NB4 (cell line): ENCODE results near the gene VSTM1.
A peak's percentile ranks its signal among the peaks of the same experiment; 100 is the strongest.

Experiments
- DNase-seq: peaks from one replicate; pipeline ENCODE4 v3.0.0; 2010; ENCODE audit warnings: low read depth
- H3K4me3 ChIP-seq: one replicate; pipeline ENCODE4 v1.5.1; 2011; ENCODE audit warnings: mild to moderate bottlenecking, low read depth, low read length, moderate library complexity
- MYC ChIP-seq: IDR thresholded peaks from 2 replicates; pipeline ENCODE4 v1.6.1; 2011; ENCODE audit warnings: low read depth, low read length
- POLR2A ChIP-seq: IDR thresholded peaks from 2 replicates; pipeline ENCODE4 v1.6.1; 2011; ENCODE audit warnings: mild to moderate bottlenecking; ENCODE audit not compliant: insufficient read length; ENCODE audit errors: extremely low read depth
- TF ChIP-seq, protein P1 (sequence below): IDR thresholded peaks from one replicate; pipeline ENCODE4 v1.5.1; 2012; ENCODE audit warnings: low read depth, low read length
- TF ChIP-seq, protein P2 (sequence below): IDR thresholded peaks from 2 replicates; pipeline ENCODE4 v1.6.1; 2011; ENCODE audit warnings: low read depth, low read length

Gene VSTM1

DNA sequence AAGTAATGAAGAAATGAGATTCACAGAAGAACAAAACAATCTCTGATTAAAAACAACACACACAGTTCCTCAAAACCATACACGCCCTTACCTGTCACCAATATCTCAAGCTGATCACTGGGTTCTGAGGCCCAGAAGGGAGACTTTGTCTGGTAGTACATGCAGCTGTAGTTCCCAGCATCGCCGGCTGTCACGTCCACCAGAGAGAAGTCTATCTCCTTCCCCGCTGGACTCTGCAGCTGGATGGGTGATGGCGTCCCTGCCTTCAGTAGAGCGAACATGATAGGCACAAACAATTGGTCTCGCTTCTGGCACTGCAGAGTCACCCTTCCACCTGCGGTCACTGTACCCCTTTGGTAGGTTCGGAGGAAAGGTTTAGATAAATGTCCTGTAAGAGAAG is 10.1 kb upstream of the VSTM1 start:
- TF ChIP-seq MYC (no peak), POLR2A (no peak)
- TF ChIP-seq, protein P1, sequence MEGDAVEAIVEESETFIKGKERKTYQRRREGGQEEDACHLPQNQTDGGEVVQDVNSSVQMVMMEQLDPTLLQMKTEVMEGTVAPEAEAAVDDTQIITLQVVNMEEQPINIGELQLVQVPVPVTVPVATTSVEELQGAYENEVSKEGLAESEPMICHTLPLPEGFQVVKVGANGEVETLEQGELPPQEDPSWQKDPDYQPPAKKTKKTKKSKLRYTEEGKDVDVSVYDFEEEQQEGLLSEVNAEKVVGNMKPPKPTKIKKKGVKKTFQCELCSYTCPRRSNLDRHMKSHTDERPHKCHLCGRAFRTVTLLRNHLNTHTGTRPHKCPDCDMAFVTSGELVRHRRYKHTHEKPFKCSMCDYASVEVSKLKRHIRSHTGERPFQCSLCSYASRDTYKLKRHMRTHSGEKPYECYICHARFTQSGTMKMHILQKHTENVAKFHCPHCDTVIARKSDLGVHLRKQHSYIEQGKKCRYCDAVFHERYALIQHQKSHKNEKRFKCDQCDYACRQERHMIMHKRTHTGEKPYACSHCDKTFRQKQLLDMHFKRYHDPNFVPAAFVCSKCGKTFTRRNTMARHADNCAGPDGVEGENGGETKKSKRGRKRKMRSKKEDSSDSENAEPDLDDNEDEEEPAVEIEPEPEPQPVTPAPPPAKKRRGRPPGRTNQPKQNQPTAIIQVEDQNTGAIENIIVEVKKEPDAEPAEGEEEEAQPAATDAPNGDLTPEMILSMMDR = no peak
- TF ChIP-seq, protein P2, sequence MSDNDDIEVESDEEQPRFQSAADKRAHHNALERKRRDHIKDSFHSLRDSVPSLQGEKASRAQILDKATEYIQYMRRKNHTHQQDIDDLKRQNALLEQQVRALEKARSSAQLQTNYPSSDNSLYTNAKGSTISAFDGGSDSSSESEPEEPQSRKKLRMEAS = no peak
- H3K4me3 ChIP-seq = no peak overlapping the region
- DNase-seq = no peak

DNA sequence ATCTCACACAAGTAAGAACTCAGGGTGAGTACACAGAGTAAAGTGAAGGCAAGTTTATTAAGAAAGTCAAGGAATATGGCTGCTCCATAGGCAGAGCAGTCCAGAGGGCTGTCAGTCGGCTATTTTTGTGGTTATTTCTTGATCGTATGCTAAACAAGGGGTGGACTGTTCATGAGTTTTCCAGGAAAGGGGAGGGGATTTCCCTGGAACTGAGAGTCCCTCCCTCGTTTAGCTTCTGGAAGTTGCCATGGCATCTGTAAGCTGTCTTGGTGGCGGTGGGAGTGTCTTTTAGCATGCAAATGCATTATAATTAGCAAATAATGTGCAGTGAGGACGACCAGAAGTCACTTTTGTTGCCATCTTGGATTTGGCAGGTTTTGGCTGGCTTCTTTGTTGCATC is 5.8 kb upstream of the VSTM1 start:
- TF ChIP-seq, protein P1 = no peak
- TF ChIP-seq, protein P2 = no peak
- DNase-seq = no peak
- no peak overlapping the region for H3K4me3 ChIP-seq

DNA sequence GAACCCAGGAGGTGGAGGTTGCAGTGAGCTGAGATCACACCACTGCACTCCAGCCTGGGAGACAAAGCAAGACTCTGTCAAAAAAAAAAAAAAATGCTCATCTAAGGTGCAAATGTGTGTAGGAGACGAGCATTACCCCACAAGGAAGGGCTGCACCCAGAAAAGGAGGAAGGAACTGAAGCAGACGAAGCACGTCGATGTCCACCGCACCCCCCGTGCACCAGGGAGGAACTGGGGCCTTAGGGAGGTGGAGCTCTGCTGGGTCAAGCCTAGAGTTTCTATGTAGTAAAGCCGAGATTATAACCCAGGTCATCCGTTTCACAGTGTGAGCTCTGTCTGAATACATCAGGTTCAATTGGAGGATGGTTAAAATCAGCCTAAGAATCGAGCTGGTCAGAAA is 1.1 kb downstream of the VSTM1 start:
- no peak overlapping the region for H3K4me3 ChIP-seq
- peak; percentile 77 for DNase-seq
- TF ChIP-seq MYC (no peak), POLR2A (no peak)
- TF ChIP-seq, protein P1 = no peak
- TF ChIP-seq, protein P2 = no peak

DNA sequence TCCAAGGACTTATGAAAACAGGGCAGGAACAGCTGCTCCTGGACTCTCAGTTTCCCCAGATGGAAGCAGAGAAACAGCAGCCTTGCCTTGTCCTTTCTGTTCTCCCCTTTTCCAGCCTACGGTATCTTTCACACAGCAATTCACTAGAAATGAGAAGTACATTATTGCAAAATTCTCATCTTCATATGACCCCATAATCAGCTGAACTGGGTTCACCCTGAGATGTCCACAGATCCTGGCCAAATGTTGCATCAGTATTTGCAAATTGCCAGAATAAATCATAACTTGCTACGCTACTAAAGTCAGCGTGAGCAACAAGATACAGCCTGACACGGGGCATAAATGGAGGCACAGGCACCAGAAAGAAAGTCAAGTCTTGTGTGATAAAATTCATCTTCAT is 16.1 kb downstream of the VSTM1 start:
- TF ChIP-seq POLR2A (no peak), MYC (no peak)
- TF ChIP-seq, protein P1 = no peak
- TF ChIP-seq, protein P2 = no peak
- DNase-seq = peak; percentile 44
- H3K4me3 ChIP-seq = no peak overlapping the region

DNA sequence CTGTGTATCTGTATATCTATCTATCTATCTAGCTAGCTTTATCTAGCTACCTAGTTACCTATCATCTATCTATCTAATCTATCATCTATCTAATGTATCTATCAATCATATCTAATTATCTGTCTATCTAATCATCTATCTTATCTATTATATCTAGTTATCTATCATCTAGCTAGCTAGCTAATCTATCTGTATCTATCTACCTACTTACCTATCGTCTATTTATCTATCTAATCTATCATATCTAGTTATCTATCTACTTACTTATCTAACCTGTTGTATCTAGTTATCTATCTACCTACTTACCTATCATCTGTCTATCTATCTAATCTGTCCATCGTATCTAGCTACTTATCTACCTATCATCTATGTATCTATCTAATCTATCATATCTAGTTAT is 17.9 kb downstream of the VSTM1 start:
- H3K4me3 ChIP-seq = no peak overlapping the region
- no peak for DNase-seq
- TF ChIP-seq POLR2A (no peak), MYC (no peak)
- TF ChIP-seq, protein P2 = no peak
- TF ChIP-seq, protein P1 = no peak

DNA sequence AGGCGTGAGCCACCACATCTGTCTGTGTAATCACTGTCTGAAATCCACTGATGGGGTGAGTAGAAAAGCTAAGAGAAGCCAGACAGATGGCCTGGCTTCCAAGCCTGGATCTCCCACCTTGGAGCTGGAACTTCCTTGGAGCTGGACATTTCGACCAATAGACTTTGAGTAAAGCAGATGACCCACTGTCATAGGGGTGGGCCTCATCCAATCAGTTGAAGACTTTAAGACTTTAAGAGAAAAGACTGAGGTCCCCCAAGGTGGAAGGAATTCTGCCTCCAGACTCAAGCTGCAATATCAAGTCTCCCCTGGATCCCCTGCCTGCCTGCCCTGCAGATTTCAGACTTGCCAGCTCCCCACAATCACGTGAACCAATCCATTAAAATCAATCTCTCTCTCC is 20.7 kb downstream of the VSTM1 start:
- DNase-seq = no peak
- H3K4me3 ChIP-seq = no peak overlapping the region
- TF ChIP-seq MYC (no peak), POLR2A (no peak)
- TF ChIP-seq, protein P2 = no peak
- TF ChIP-seq, protein P1 = no peak
